Measurements from ENCODE around the gene GTF2H3. TPM values are rescaled to one million over a fixed set of nuclear protein-coding genes. Genes with fewer than 3 reads are reported as not detected.
"Not testable (repeated sequence)": the region's sequence is repeated elsewhere in the genome, so short reads cannot be mapped to it uniquely, and the experiment has no call there.

The GTF2H3 gene
- total RNA-seq: 21.0 TPM

- peak; percentile 91 to 98 (median 98) for DNase-seq (ENCODE audit: low read depth in 2 of 3, low spot score in 2 of 3)
Measured at GRCh38 chr12:123633379-123634141, at the start of gene GTF2H3, which contains the start of gene EIF2B1. Gene GTF2H3, plus strand, starts transcription at chr12:123633829. Its CDS starts 31 bp downstream, at chr12:123633860. Gene EIF2B1, minus strand, starts transcription at chr12:123633686. Its CDS starts 129 bp downstream, at chr12:123633557.

DNA sequence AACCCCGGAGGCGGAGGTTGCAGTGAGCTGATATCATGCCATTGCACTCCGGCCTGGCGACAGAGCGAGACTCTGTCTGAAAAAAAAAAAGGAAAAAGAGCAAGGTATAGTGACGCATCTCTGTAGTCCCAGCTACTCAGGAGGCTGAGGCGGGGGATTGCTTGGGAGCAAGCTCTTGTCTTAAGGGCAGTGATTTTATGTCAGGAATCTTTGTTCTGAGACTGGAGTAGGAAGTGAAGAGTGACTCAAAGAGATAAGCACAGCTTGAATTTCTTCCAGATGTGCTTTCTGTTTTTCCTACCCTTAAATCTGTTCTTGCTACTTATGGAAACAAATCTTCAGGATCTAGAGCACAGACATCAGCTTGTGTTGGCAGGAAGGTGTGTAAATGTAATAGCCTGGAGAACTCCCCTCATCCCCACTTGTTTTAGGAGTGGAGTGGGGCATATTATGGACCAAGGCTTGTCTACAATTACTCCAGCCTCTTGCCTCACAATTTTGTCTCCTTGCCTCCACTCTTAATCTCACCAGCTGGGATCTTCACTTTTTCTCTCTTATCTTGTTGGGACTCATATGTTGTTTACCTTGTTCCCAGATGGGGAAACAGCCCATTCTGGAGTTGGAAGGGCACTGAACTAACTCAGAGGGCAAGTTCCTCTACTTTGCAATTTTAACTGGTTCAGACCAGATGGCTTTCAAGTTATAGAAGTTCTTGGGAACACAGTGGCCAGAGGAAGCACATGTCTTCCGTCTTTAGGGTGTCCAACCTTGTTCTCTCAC lies 41.7 kb upstream of the GTF2H3 start:
- no peak for DNase-seq (ENCODE audit: low read depth in 2 of 3, low spot score in 2 of 3)

DNA sequence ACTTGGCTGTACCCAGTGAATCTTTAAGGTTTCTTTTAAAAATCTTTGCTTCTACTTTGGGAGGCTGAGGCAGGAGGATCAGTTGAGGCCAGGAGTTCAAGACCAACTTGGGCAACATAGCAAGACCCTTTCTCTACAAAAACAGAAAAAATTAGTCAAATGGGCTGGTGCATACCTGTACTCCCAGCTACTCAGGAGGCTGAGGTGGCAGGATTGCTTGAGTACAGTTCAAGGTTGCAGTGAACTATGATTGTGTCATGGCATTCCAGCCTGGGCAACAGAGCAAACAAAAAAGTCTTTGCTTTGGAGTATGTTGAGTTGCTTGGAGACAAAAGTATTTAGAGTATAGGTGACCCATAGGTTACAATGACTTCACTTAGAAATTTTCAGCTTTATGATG lies 37.9 kb upstream of the GTF2H3 start:
- no peak for DNase-seq (ENCODE audit: low read depth in 2 of 3, low spot score in 2 of 3)

DNA sequence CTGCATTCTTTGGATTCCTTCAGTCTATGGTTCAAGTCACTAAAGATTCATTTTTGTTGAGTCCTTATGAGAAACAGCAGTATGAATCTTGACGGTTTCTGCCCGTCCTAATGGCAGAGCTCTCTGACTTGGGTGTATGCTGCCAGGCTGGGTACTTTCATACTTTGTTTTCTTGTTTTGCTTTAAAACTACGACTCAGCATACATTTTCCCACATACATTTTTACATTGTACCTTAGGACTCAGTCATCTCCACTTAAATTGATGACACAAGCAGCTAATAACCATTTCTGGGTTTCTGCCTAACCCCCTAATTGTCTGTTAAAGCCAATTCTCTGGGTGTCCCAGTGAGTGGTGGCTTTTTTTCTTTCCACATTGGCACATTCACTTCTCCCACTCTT lies 36.5 kb upstream of the GTF2H3 start:
- no peak for DNase-seq (ENCODE audit: low read depth in 2 of 3, low spot score in 2 of 3)

DNA sequence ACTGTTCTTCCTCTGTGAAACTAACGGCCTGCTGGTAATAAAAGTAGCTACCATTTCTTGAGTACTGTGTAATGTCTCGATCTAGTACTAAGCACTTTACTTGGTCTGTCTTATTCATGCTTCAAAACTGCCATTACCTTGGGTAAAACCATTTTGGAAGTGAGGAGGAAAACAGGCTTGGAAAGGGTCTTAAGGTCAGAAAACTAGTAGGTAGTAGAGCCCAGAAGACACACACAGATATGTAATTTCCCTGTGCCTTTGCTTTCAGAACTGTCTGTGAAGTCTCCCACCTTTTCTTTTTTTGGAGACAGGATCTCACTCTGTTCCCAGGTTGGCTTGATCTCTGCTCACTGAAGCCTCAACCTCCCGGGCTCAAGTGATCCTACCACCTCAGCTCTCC lies 35.1 kb upstream of the GTF2H3 start:
- no peak for DNase-seq (ENCODE audit: low read depth in 2 of 3, low spot score in 2 of 3)

- DNase-seq (ENCODE audit: low read depth in 2 of 3, low spot score in 2 of 3): no peak
Measured at GRCh38 chr12:123599310-123599709, 34.3 kb upstream of the GTF2H3 start.

DNA sequence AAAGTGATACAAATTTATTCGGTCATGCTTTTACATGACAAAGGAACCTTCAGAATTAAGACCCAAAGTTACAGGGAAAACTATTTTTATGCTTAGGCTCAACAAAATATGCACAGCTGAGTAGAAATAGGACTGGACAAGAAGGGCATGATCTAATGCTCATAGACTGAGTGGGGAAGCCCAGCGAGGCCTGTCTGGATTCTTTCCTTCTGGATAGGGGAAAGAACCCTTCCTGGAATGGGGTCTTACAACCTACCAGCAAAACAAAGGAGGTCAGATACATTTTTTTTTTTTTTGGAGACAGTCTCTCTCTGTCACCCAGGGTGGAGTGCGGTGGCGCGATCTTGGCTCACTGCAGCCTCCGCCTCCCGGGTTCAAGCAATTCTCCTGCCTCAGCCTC lies 33.9 kb upstream of the GTF2H3 start:
- DNase-seq (ENCODE audit: low read depth in 2 of 3, low spot score in 2 of 3): no peak

DNA sequence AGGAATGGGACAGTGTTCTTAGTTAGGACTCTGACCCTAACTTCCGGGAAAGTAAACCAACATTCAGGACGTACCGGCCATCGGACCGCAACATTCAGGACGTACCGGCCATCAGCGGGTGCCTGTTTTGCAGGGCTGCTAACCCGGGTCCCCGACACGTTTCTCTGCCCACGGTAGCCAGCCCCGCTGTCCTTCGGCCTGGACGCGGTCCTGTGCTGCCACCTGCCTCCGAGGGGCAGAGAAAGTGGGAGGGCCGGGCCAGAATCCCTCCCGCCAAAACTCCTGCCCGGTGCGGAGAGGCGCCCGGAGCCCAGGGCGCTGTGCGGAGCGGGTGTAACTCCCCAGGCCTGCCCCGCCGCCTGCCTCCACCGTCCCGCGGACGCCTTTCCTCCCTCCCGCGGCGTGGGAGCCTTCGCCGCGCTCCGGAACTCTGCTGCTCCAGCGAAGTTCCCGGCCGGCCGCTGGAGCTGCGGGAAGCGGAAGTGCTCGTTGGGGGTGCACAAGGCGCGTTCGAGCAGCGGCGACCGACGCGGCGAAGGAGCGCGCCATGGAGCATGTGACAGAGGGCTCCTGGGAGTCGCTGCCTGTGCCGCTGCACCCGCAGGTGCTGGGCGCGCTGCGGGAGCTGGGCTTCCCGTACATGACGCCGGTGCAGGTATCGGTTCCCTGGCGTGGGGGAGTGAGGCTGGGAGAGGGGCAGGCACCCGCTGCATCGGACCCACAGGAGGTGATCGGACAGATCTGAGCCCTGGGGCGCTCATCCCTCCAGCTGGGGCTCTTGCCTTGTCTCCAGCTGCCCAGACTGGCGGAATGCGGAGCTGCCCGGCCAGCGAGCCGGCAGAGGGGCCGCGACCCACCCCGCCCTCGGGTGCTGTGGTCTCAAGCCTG lies 31.8 kb upstream of the GTF2H3 start, which contains the start of gene DDX55:
Gene DDX55, plus strand, starts transcription at position 498 of the 888 bp plus-strand sequence. Its CDS starts 50 bp downstream, at position 548.
- DNase-seq (ENCODE audit: low read depth in 2 of 3, low spot score in 2 of 3): peak; percentile 82 to 90 (median 90)

GRCh38 chr12:123602651-123603195 lies 30.9 kb upstream of the GTF2H3 start:
- DNase-seq (ENCODE audit: low read depth in 2 of 3, low spot score in 2 of 3): no peak

- not testable (repeated sequence) for DNase-seq (ENCODE audit: low read depth in 2 of 3, low spot score in 2 of 3)
Measured at GRCh38 chr12:123603495-123603894, 30.1 kb upstream of the GTF2H3 start.

DNA sequence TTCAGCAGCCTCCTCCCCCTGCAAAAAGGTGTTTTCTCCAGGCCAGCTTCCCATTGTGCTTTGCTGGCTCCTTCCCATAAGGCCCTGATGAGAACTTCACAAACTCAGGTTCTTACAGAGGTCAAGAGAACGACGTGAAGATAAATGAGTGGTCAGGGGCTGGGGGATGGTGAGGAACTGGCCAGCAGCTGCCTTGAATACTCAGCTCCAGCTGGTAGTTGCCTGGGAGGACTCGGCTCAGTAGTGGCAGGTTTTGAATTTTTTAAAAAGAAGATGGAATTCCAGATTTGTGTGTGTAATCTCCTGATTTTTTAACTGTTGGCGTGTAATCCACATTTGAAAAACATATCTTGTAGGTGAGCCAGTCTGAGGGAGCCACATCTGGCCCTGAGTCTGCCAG lies 25.9 kb upstream of the GTF2H3 start:
- DNase-seq (ENCODE audit: low read depth in 2 of 3, low spot score in 2 of 3): no peak

- no peak for DNase-seq (ENCODE audit: low read depth in 2 of 3, low spot score in 2 of 3)
Measured at GRCh38 chr12:123608182-123608581, 25.4 kb upstream of the GTF2H3 start.

- DNase-seq (ENCODE audit: low read depth in 2 of 3, low spot score in 2 of 3): no peak
Measured at GRCh38 chr12:123614110-123614509, 19.5 kb upstream of the GTF2H3 start.

GRCh38 chr12:123614531-123614930 lies 19.1 kb upstream of the GTF2H3 start:
- no peak for DNase-seq (ENCODE audit: low read depth in 2 of 3, low spot score in 2 of 3)

- no peak for DNase-seq (ENCODE audit: low read depth in 2 of 3, low spot score in 2 of 3)
Measured at GRCh38 chr12:123617144-123617543, 16.5 kb upstream of the GTF2H3 start.

DNA sequence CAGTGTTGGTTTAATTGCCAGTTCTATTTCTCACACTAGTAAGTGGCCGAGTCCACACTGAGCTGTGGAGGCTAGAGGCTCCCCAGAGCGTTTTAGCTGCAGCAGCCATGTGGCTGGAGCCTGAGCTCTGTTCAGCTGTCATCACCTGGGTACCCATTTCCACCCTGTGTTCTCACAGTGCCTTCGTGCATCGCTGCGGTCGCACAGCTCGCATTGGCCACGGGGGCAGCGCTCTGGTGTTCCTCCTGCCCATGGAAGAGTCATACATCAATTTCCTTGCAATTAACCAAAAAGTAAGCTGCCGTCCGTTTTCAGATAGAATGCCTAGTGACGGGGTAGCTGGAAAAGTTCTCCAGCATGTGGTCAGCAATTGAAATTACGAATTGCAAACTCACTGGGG lies 16.0 kb upstream of the GTF2H3 start:
- DNase-seq (ENCODE audit: low read depth in 2 of 3, low spot score in 2 of 3): no peak

GRCh38 chr12:123621101-123621500 lies 12.5 kb upstream of the GTF2H3 start:
- no peak for DNase-seq (ENCODE audit: low read depth in 2 of 3, low spot score in 2 of 3)

GRCh38 chr12:123621619-123622530 lies 11.8 kb upstream of the GTF2H3 start:
- DNase-seq (ENCODE audit: low read depth in 2 of 3, low spot score in 2 of 3): no peak

GRCh38 chr12:123634142-123634561 lies 523 bp downstream of the GTF2H3 start:
- DNase-seq (ENCODE audit: low read depth in 2 of 3, low spot score in 2 of 3): no peak
